Fibroblast of lung (primary cell): ENCODE data around the gene METRNL. TPM values are rescaled to one million over a fixed set of nuclear protein-coding genes. Genes with fewer than 3 reads are reported as not detected.
A peak's percentile ranks its signal among the peaks of the same experiment; 100 is the strongest.

Experiments
- DNase-seq, 2 donors: peaks; one replicate each; pipeline versions ENCODE4 v3.0.0 to v3.0.0-alpha.2; 2010; ENCODE audit warnings: low read depth in 2 of 2
- H2AFZ ChIP-seq: 2 replicates; pipeline ENCODE4 v1.5.1; 2012; ENCODE audit warnings: low read length, control low read depth, inconsistent platforms
- H3K27ac ChIP-seq: 2 replicates; pipeline ENCODE4 v1.5.1; 2011; ENCODE audit warnings: low read length, control low read depth; ENCODE audit not compliant: insufficient read depth
- H3K27me3 ChIP-seq: 2 replicates; pipeline ENCODE4 v1.5.1; 2011; ENCODE audit warnings: mild to moderate bottlenecking, low read length; ENCODE audit not compliant: control insufficient read depth, insufficient read depth
- H3K36me3 ChIP-seq: 2 replicates; pipeline ENCODE4 v1.5.1; 2011; ENCODE audit warnings: low read length; ENCODE audit not compliant: control insufficient read depth, insufficient read depth
- H3K4me1 ChIP-seq: 2 replicates; pipeline ENCODE4 v1.5.1; 2011; ENCODE audit warnings: low read length; ENCODE audit not compliant: control insufficient read depth, insufficient read depth; ENCODE audit errors: extremely low read depth
- H3K4me2 ChIP-seq: 2 replicates; pipeline ENCODE4 v1.5.1; 2011; ENCODE audit warnings: low read length, control low read depth; ENCODE audit not compliant: insufficient read depth; ENCODE audit errors: extremely low read depth
- H3K4me3 ChIP-seq, 4 experiments: fragments of 200-600 bp in 1 of 4; sonication (generic) in 1 of 4; replicated peaks in 1 of 4; 2 replicates each; pipeline ENCODE4 v1.5.1; 2011 to 2016; ENCODE audit warnings: low read length in 4 of 4, low read depth in 3 of 4, mild to moderate bottlenecking in 3 of 4, control low read depth in 2 of 4, inconsistent platforms in 1 of 4, mixed read lengths in 1 of 4; ENCODE audit not compliant: insufficient read depth in 1 of 4; ENCODE audit errors: control extremely low read depth in 1 of 4
- H3K79me2 ChIP-seq: 2 replicates; pipeline ENCODE4 v1.5.1; 2012; ENCODE audit warnings: mild to moderate bottlenecking, low read length, inconsistent platforms; ENCODE audit not compliant: control insufficient read depth, insufficient read depth
- H3K9ac ChIP-seq: 2 replicates; pipeline ENCODE4 v1.5.1; 2011; ENCODE audit warnings: mild to moderate bottlenecking, low read length, control low read depth; ENCODE audit not compliant: insufficient read depth
- H3K9me3 ChIP-seq: 2 replicates; pipeline ENCODE4 v1.5.1; 2012; ENCODE audit warnings: low read depth, low read length; ENCODE audit not compliant: control insufficient read depth, insufficient read depth
- H4K20me1 ChIP-seq: 2 replicates; pipeline ENCODE4 v1.5.1; 2011; ENCODE audit warnings: low read length; ENCODE audit not compliant: control insufficient read depth, insufficient read depth; ENCODE audit errors: extremely low read depth
- CTCF ChIP-seq, 2 donors: IDR thresholded peaks in 1 of 2; conservative IDR thresholded peaks in 1 of 2; 1 replicate in 1 of 2; 2 replicates in 1 of 2; pipeline ENCODE4 v1.5.1; 2011 to 2012; ENCODE audit warnings: low read length in 2 of 2, control low read depth in 1 of 2, inconsistent platforms in 1 of 2, low read depth in 1 of 2, mild to moderate bottlenecking in 1 of 2
- EZH2 ChIP-seq: IDR thresholded peaks from 2 replicates; pipeline ENCODE4 v1.5.1; 2012; ENCODE audit warnings: low read length, control low read depth, mild to moderate bottlenecking; ENCODE audit errors: missing control alignments
- polyA plus RNA-seq, 2 donors: library from polyadenylated mRNA; depleted of rRNA in 1 of 2; stranded (reverse) in 1 of 2; unstranded in 1 of 2; fragments of >200 nt; gene quantifications; 2 replicates each; pipeline ENCODE4 v1.2.1, GENCODE V29; 2011 to 2012; ENCODE audit warnings: missing spikeins in 1 of 2
- total RNA-seq: library from RNA; depleted of rRNA; stranded (reverse); fragments of >200 nt; gene quantifications from 2 replicates; pipeline ENCODE4 v1.2.1, GENCODE V29; 2014

Gene METRNL
- total and polyA plus RNA-seq, 2 donors (not counting 1 experiment from before 2014, with no cell fraction given) = 27.0 to 120 TPM

GRCh38 chr17:83100220-83100852, 20.9 kb downstream of the METRNL start:
- Histone ChIP-seq H3K4me1 (peaks cover 8% of the 10 kb centered on the region), H3K27me3 (no peaks in the 10 kb centered on the region), H3K4me3 (no peak overlapping the region), H3K9me3 (no peaks in the 10 kb centered on the region), H3K4me2 (peak overlapping the region; percentile 25), H3K79me2 (peaks cover 2% of the 10 kb centered on the region), H3K27ac (no peak overlapping the region), H4K20me1 (no peaks in the 10 kb centered on the region), H3K9ac (no peak overlapping the region), H2AFZ (no peak overlapping the region), H3K36me3 (peaks cover 13% of the 10 kb centered on the region)
- no peak for DNase-seq
- TF ChIP-seq EZH2 = no peak
- no peak for TF ChIP-seq CTCF (conservative IDR thresholded peaks at IDR 0.05 in 1 of 2, IDR thresholded peaks at IDR 0.05 in 1 of 2; ENCODE audit: low read depth in 1 of 2, low read length in 2 of 2)

GRCh38 chr17:83100853-83101391, 21.5 kb downstream of the METRNL start:
- Histone ChIP-seq H2AFZ (no peak overlapping the region), H3K4me2 (no peak overlapping the region), H3K36me3 (peaks cover 9% of the 10 kb centered on the region), H3K79me2 (peaks cover 2% of the 10 kb centered on the region), H3K4me3 (no peak overlapping the region), H3K27me3 (no peaks in the 10 kb centered on the region), H3K4me1 (peaks cover 8% of the 10 kb centered on the region), H4K20me1 (no peaks in the 10 kb centered on the region), H3K27ac (no peak overlapping the region), H3K9me3 (no peaks in the 10 kb centered on the region), H3K9ac (no peak overlapping the region)
- TF ChIP-seq EZH2 = no peak
- no peak for DNase-seq

GRCh38 chr17:83101805-83102480, 22.5 kb downstream of the METRNL start:
- no peaks in the 10 kb centered on the region for H3K79me2 ChIP-seq
- H3K4me3 ChIP-seq = no peak overlapping the region
- H3K27me3 ChIP-seq = no peaks in the 10 kb centered on the region
- peaks cover 8% of the 10 kb centered on the region for H3K4me1 ChIP-seq
- H2AFZ ChIP-seq = no peak overlapping the region
- no peak for DNase-seq
- H3K9ac ChIP-seq = no peak overlapping the region
- H3K27ac ChIP-seq = no peak overlapping the region
- H3K4me2 ChIP-seq = no peak overlapping the region
- H4K20me1 ChIP-seq = no peaks in the 10 kb centered on the region
- no peaks in the 10 kb centered on the region for H3K36me3 ChIP-seq
- no peaks in the 10 kb centered on the region for H3K9me3 ChIP-seq
- TF ChIP-seq CTCF (conservative IDR thresholded peaks at IDR 0.05 in 1 of 2, IDR thresholded peaks at IDR 0.05 in 1 of 2; ENCODE audit: low read depth in 1 of 2, low read length in 2 of 2) (no peak), EZH2 (no peak)
